GM19328 (cell line): ENCODE data around the gene TRPV2.

ENCODE experiments used
- ATAC-seq: cut with Tn5 transposase; IDR thresholded peaks from one replicate; pipeline ENCODE4 v1.9.1; 2021; ENCODE audit warnings: mild to moderate bottlenecking, moderate library complexity; ENCODE audit not compliant: unreplicated experiment

The TRPV2 gene

GRCh38 chr17:16453493-16453851 lies 38.1 kb downstream of the TRPV2 start:
- ATAC-seq = no peak

DNA sequence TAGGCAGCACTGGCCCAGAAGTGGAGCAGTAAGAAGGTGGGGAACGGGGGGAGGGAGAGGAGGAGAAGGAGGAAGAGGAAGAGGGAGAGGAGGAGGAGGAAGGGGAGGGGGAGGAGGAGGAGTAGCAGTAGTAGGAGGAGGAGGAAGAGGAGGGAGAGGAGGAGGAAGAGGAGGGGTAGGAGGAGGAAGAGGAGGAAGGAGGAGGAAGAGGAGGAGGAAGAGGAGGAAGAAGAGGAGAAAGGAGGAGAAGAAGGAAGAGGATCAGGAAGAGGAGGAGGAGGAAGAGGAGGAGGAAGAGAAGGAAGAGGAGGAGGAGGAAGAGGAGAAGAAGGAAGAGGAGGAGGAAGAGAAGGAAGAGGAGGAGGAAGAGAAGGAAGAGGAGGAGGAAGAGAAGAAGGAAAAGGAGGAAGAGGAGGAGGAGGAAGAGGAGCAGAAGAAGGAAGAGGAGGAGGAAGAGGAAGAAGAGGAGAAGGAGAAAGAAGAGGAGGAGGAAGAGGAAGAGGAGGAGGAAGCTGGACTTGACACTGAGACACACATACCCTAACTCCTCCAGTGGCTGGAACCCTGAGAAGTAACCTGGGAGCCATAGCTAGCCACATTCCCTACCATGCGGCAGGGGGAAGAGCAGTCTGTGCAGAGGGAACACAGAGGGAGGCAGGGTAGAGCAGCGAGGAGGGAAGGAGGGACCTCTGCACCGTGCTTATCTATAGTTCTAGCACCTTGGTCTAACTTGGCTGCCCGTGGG lies 40.8 kb downstream of the TRPV2 start:
- no peak for ATAC-seq

- ATAC-seq = no peak
Measured at GRCh38 chr17:16456742-16457316, 41.5 kb downstream of the TRPV2 start.

DNA sequence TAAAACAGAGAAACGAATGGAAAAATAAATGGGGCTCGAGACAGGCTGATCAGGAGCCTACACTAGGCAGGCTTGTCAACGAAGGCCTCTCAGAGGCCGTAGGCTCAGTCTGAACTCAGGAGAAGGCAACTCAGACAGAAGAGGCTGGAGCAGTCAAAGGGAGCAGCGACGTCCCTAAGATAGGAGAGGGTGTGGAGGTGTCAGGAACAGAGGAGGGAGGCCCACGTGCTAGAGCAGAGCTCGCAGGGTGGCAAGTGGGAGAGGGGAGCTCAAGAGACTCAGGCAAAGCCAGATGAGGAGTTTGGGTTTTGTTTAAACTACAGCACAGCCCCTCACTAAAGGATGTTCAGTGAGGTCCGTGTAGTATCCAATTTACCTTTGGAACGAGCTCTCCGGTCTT lies 43.9 kb downstream of the TRPV2 start:
- ATAC-seq = no peak

DNA sequence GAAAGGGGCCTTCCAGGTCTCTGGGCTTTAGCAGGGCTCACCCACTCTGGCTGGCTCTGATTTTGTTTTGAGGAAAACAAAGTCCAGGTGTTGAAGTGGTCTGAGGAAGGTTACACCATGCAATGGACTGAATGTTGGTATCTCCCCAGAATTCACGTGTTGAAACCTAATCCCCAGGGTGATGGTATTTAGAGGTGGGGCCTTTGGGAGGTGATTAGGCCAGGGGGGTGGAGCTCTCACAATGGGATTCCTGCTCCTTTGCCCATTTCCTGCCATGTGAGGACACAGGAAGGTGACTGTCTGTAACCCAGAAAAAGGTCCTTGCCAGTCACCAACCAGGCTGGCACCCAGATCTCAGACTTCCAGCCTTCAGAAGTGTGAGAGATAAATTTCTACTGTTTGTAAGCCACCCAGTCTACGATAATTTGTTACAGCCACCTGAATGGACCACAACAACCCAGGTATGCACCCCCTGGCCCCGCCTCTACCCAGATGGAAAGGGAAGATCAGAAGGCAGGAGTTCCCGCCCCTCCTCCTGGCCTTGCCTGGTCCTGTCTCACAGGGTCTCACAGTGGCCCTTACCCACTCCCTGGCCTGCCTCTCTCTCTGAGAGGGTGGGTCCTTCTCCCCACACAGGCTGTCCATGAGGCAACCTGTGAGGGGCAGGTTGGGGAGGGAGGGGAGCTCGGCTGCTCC lies 44.6 kb downstream of the TRPV2 start:
- no peak for ATAC-seq

GRCh38 chr17:16460796-16461605 lies 45.6 kb downstream of the TRPV2 start:
- no peak for ATAC-seq

DNA sequence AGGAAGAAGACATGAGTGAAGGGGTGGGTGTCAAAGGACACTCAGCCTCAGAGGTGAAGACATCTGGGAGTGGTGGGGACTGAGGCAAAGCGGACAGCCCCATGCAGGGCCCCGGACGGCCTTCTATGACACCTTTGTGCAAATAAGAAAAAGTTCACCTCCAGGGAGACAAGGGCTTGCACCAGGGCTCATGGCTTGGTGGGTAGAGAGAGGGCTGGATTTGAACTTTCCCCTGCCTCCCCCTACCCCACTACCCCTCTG lies 46.2 kb downstream of the TRPV2 start:
- ATAC-seq = no peak

DNA sequence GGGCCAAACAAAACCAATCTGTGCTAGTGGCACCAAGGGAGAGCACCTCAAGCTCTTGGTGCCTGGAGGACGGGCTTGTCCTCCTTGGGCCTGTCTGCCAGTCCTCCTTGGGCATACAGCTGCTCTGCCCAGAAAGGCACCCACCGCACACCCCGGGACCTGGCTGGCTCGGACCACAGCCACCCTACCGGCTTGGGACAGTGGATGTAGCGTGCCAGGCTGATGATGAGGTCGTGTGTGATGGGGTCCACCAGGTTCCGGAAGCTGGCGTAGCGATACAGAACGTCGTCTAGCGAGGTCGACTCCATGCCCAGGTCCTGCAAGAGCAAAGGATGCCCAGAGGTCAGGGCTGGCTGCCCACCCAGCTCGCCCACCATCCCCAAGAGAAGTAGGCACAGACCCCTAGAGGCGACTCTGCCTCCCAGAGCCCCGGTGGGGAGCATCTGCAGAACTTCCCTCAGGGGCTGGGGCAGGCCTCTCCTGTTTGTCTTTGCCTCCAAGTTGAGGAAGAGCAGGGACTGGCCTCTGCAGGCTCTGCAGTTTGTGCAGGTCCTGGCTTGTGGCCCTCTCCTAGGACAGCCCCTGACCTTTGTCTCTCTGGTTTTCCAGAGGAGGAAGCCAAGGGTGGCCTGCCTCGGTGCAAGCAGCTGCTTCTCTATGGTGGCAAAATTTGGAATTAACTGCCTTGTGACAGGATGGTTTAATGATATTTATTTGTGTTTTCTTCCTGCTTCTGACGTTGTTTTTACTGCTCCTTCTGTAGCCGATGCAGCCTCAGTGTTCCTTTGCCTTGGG lies 46.9 kb downstream of the TRPV2 start:
- no peak for ATAC-seq

GRCh38 chr17:16463358-16464302 lies 48.3 kb downstream of the TRPV2 start:
- no peak for ATAC-seq

DNA sequence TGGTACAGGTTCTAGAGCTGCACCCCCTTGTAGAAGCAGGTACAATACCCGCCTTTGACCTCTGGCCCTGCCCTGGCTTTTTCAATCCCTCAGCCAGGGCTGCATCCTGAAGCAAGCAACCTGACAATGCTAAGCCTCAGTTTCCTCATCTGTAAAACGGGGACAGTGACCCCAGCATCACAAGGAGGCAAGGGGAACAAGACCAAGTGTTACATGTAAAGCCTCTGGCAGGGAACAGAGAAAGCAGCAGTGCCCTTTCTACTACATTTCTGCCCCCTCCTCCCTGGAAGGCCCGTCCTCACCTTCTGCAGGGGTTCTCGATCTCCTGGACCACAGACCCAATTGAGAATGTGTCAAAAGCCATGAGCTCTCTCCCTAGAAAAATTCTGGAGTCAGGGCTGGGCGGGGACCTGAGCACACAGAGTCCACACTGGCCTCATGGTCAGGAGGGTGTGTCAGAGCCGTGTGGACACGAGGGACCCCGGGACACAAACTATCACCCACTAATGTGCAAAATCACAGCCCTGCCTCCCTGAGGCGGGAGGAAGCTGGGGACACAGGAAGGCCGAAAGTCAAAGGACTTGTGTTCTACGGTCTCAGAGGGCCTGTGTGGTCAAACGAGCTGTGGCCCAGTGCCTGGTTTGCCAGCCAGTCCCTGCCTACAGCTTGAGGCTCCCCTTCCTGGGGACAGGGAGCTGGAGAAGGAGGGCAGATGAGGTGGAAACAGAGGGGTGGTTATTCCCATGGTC lies 49.1 kb downstream of the TRPV2 start:
- no peak for ATAC-seq

- no peak for ATAC-seq
Measured at GRCh38 chr17:16465052-16465312, 49.6 kb downstream of the TRPV2 start.

GRCh38 chr17:16465861-16466338 lies 50.5 kb downstream of the TRPV2 start:
- ATAC-seq = no peak

DNA sequence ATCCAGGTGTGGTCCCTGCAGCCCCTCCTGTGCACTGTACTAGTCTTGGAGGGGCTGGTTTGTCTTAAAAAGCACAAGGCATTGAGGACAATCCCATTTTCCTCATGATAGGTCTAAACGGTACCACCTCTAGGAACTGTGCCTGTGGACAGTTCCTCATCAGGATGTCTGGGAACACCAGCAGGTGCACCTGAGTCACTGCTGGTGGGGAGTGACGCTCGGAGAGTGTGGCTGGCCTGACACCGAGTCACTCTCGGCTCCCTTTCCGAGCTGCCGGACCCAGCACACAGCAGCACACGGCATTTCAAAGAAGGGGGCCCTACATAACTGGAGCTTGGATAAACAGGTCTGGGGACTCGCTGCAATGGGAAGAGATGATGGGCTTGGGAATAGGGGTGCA lies 51.0 kb downstream of the TRPV2 start:
- ATAC-seq = no peak

DNA sequence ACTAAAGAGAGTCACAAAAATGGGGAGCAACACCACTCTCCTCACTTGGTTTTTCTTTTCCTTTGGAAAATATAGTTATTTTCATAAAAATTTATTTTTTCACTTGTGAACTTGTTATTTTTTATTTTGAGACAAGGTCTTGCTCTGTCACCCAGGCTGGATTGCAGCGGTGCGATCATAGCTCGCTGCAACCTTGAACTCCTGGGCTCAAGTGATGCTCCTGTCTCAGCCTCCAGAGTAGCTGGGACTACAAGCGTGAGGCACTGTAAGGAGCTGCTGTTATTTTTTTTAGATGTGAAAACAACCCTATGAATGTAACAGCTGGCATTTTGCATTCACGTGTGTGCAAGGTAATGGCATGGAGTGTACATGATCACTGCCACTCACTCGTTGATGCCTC lies 51.7 kb downstream of the TRPV2 start:
- no peak for ATAC-seq

GRCh38 chr17:16467886-16468285 lies 52.5 kb downstream of the TRPV2 start:
- ATAC-seq = no peak

DNA sequence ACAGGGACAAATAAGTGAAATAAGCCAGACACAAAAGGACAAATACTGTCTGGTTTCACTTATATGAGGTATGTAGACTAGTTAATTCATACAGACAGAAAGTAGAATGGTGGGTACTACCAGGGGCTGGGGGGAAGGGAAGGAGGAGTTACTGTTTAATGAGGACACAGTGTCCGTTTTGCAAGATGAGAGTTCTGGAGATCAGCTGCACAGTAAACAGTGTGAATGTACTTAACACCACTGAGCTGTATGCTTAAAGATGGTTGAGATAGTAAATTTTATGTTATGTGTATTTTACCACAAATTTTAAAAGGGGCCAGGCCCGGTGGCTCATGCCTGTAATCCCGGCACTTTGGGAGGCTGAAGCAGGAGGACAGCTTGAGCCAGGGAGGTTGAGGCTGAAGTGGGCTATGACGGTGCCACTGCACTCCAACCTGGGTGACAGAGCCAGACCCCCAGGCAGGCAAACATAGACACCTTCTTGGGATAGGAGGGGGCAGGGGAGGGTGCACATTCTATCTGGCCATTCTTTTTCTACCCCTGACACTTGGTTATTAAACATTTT lies 53.1 kb downstream of the TRPV2 start:
- no peak for ATAC-seq

- no peak for ATAC-seq
Measured at GRCh38 chr17:16470265-16470664, 54.9 kb downstream of the TRPV2 start.

DNA sequence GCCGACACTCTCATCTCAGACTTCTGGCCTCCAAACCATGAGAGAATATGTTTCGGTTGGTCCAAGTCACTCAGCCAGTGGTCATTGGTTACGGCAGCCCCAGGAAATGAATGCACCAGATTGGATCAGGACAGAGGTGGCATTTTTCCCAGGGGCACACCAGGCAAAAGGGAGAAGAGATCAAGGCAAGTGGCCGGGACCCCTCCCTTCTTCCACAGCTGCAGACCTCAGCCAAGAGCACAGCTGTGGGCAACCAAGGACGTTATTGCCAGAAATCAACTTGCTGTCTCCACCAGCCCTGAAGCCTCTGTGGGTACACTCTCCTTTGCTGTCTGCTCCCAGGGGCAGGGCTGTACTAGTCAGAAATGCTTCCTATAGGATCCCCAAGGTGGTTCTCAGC lies 55.9 kb downstream of the TRPV2 start:
- ATAC-seq = no peak

- no peak for ATAC-seq
Measured at GRCh38 chr17:16472539-16472938, 57.2 kb downstream of the TRPV2 start.
